ENCODE data around the gene FGF6.

Gene FGF6

GRCh38 chr12:4446335-4446734 lies 720 bp upstream of the FGF6 start:
- DNase-seq = no peak

DNA sequence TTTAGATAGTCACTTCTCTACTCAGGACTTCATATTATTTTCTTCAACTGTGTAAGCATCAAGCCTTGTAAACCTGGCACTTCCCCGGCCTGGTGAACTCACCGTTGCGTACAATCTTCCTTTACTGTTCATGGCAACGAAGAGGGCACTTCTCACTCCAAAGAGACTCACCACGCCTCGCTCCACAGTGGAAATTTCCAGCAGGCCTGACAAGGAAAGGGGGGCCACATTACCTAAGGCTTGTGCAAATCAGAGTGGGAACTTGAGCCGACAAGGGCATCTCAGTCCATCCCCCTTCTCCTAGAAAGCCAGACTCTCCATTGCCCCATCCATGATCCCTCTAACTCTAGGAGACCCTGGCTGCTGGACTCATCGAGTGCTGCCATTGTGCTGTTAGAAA lies 1.6 kb downstream of the FGF6 start:
- no peak for DNase-seq

DNA sequence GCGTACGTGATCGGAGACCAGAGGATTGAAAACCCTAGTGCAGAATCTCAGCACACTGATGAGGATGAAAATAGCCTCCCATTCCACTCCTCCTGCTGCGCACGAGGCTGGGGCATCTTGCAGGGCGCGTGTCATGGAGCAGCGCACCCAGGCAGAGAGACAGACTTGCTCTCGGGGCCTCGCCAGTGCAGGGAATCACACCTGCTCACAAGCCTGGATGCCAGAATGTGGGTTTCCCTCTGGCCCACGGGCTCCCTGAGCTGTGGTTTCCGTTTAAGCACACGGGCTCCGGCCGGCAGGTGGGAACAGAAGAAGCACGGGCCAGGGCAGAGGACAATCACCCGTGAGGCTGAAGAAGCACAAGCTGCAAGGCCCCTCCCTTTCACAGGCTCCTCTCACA lies 2.0 kb downstream of the FGF6 start:
- DNase-seq = no peak

GRCh38 chr12:4441355-4442335 lies 4.0 kb downstream of the FGF6 start:
- DNase-seq = no peak

DNA sequence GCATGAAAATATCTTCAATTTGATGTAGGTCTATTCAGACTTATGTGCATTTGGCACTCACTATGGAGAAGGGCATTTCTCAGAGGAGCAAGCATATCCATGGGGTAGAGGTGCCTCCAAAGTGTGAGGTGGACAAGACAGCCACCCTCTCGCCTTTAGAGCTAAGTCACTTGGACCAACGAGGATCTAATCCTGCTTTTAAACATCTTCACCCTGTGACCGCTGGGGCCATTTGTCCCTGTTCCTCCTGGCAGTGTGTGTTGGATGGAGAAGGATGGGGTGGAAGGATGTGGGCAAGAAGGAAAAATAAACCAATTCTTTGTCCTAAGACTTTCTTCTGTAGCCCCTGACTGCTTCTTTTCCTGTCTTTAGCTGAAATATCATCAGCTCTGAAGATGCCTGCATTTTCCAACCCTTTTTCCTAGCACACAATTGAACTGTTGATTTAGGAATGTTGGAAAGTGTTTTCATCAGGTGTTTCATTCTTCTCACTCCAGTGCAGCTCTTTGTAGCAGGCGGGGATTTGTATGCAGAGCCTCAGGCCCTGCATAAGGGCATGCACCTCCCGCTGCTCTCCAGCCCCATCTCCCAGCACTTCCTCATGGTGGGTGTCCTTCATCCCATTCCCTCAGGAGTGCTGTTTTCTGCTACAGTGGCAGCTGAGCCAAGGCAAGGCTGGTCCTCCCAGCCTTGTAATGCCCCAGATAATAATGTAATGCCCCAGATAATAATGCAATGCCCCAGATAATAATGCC lies 5.3 kb downstream of the FGF6 start:
- DNase-seq = no peak

DNA sequence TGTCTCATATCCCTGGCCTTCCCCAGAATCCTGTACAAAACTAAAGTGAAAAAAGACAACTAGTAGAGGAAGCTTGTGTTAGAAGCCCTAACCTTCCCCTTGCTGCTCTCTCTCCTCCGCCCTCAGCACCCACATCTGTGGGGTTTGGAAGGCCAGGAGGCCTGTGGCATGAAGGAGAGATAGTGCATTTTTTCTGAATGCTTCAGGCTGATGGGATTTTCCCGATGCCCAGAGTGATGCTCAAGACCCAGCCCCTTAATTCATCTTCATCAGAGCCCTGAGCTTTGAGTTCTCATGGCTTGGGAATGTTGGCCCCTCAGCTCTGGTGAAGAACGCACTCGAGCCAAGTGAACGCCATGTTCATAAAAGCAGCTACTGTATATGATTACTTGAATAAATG lies 5.9 kb downstream of the FGF6 start:
- no peak for DNase-seq

GRCh38 chr12:4438834-4439596 lies 6.6 kb downstream of the FGF6 start:
- no peak for DNase-seq

- DNase-seq = no peak
These were observed 10.1 kb downstream of the FGF6 start for GRCh38 chr12:4435537-4435936.

DNA sequence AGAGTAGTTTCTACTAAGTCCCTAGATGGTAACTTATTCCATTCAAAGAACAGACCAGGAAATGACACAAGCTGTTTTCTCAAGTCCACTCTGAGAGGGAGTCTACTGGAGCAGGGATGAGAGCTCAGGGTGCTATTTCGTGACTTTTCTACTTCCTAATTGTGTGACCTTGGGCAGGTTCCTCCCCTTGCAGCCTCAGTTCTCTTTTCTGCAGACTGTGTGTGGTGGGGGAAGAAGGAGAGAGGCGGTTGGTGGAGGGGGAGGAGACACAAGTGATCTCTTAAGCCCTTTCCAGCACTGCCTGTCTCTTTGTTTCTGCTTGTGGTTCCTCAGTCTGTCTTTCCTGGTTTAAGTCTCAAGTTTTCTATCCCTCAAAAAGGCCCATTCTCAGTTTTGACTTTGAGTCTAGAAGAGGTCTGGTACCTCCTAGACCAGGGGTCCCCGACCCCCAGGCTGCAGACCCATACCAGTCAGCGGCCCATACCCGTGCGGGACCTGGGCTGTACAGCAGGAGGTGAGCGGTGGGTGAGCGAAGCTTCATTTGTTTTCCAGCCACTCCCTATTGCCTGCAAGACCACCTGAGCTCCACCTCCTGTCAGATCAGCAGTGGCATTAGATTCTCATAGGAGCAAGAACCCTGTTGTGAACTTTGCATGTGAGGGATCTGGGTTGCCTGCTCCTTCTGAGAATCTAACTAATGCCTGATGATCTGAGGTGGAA lies 10.7 kb downstream of the FGF6 start:
- no peak for DNase-seq

DNA sequence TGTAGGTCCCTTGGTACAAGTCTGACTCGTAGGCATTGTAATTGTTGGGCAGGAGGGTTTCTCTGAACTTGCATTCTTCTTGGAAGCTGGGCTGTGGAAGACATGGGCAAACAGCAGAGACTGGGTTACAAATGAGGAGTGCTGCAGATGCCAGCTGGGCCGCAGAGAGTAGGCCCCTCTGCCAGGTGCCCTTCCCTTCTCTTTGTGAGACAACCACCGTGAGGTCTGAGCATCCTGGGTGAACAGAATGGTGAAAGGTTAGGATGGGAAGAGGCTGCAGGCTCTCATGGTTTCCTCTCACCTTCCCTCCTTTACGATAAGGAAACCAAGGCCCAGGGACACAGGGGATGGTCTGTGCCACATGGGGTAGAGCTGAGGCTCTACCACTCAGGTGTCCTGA lies 11.3 kb downstream of the FGF6 start:
- no peak for DNase-seq

- no peak for DNase-seq
These were observed 11.9 kb downstream of the FGF6 start for GRCh38 chr12:4433745-4434058.

DNA sequence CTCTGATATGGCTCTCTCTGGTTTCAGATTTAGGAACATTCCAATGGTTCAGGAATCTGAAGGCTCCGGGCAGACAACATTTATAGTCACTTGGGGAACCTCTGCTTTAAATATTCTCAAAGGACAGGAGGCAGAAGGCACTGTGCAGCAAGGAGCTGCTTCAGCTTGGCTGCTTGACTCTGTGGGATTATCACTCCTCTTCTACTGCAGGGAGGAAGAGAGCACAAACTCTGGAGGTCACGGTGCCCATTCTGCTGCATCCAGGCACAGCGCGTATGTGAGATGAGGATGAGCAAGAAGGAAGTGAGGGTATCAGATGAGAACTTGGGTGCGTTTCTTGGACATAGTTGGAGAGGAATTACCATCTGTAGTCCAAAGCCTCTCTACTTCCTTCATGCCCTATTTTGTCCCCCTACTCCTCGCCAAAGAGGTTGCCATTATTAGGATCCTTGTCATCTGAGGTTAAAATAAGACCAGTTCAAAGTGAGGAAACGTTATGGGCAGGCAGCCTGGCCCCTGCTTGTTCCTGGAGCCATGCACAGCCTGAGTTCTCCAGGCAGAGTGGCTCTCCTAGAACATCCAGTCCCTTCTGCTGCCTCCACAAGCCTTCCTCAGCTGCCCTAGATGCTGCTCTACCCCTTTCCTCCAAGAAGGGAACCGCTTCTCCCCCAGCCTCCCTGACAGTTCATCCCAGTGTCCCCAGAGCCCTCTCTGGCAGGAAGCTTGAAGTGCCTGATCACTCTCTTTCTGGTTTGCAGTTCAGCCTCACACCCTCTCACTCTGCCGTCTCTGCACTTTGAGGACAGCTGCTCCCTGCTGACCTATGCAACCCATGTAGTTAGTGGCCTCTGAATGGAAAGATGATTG lies 12.5 kb downstream of the FGF6 start:
- no peak for DNase-seq

DNA sequence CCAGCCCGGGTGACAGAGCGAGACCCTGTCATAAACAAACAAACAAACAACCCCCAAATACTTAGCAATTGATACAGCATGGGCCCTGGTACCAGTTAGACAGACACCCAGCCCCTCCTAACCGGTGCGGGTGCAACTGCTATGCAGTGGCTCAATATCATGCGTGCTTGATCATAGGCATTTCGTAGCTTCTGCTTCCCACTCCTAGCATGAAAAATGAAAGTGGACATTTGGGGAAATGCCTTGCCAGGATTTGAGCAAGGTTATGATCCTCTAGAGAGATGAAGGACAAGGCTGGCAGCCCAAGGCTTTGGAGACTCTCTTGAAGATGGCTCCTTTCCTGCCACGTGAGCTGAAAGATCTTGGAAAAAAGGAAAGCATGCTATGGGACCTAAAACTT lies 13.7 kb downstream of the FGF6 start:
- DNase-seq = no peak

DNA sequence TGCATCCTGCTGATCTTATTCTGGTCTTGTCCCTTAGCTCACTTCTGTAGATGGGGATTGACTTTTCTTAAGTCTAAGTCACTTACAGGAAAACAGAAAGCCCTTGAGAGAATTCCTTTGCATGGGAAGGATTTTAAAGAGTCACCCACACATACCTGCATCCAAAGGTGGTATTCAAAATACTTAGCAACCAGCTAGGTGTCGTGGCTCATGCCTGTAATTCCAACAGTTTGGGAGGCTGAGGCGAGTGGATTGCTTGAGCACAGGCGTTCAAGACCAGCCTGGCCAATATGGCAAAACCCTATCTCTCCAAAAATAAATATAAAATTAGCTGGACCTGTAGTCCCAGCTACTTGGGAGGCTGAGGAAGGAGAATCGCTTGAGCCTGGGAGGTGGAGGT lies 14.2 kb downstream of the FGF6 start:
- no peak for DNase-seq

- DNase-seq = no peak
These were observed 21.2 kb downstream of the FGF6 start for GRCh38 chr12:4424422-4424821.

GRCh38 chr12:4423528-4424195 lies 22.0 kb downstream of the FGF6 start:
- DNase-seq = no peak

DNA sequence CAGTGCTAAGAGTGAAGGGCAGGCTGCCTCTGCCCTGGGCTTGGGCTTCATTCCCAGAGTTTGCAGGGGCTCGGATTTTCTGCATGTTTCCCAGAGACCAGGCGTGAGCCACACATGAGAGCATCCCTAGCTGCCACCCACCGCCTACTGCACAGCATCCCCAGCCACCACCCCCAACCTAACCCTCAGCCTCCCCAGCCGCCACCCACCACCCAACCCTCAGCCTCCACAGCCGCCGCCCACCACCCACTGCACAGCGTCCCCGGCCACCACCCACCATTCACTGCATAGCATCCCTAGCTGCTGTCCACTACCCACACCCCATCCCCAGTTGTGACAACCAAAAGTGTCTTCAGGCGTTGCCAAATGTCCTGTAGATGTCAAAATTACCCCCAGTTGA lies 22.6 kb downstream of the FGF6 start:
- no peak for DNase-seq

- DNase-seq = peak in 1 of 2 experiments; percentile 9
These were observed 24.0 kb downstream of the FGF6 start for GRCh38 chr12:4421590-4422031.

GRCh38 chr12:4420138-4420670 lies 25.4 kb downstream of the FGF6 start:
- DNase-seq = no peak

GRCh38 chr12:4418913-4419312 lies 26.7 kb downstream of the FGF6 start:
- no peak for DNase-seq

GRCh38 chr12:4417936-4418335 lies 27.7 kb downstream of the FGF6 start:
- DNase-seq = no peak

All from activated CD4-positive, alpha-beta T cell treated with anti-CD3 and anti-CD28 coated beads, Interleukin-2, amount 50 U/mL, for 4 hours (primary cell).